H9 (cell line): ENCODE data around the gene DPP6. TPM values are rescaled to one million over a fixed set of nuclear protein-coding genes. Genes with fewer than 3 reads are reported as not detected.

ENCODE experiments used
- DNase-seq: peaks from one replicate; pipeline ENCODE4 v3.0.0-alpha.2; 2017
- H2AFZ ChIP-seq: one replicate; pipeline ENCODE4 v1.6.1; 2013; ENCODE audit warnings: mild to moderate bottlenecking, low read length, control low read depth, moderate library complexity
- H2AK5ac ChIP-seq: 2 replicates; pipeline ENCODE4 v1.6.1; 2013; ENCODE audit warnings: low read length, control low read depth, mixed read lengths; ENCODE audit not compliant: insufficient read length
- H2BK120ac ChIP-seq: one replicate; pipeline ENCODE4 v1.6.1; 2013; ENCODE audit warnings: low read depth, mild to moderate bottlenecking, low read length, control low read depth, inconsistent platforms; ENCODE audit not compliant: poor library complexity, severe bottlenecking
- H2BK12ac ChIP-seq: 2 replicates; pipeline ENCODE4 v1.6.1; 2013; ENCODE audit warnings: low read length, control low read depth, mixed read lengths, low read depth; ENCODE audit not compliant: insufficient read length
- H2BK15ac ChIP-seq: 2 replicates; pipeline ENCODE4 v1.6.1; 2013; ENCODE audit warnings: low read depth, low read length, control low read depth
- H2BK20ac ChIP-seq: one replicate; pipeline ENCODE4 v1.6.1; 2013; ENCODE audit warnings: low read depth, mild to moderate bottlenecking, low read length, control low read depth, inconsistent platforms; ENCODE audit not compliant: poor library complexity, severe bottlenecking
- H2BK5ac ChIP-seq: 2 replicates; pipeline ENCODE4 v1.6.1; 2013; ENCODE audit warnings: low read length, control low read depth, mixed read lengths; ENCODE audit not compliant: insufficient read length
- H3K14ac ChIP-seq: 2 replicates; pipeline ENCODE4 v1.6.1; 2013; ENCODE audit warnings: low read length, control low read depth; ENCODE audit not compliant: insufficient read depth
- H3K18ac ChIP-seq: 2 replicates; pipeline ENCODE4 v1.6.1; 2013; ENCODE audit warnings: low read depth, mild to moderate bottlenecking, mixed read lengths, low read length, control low read depth; ENCODE audit not compliant: insufficient read length
- H3K23ac ChIP-seq: 2 replicates; pipeline ENCODE4 v1.6.1; 2013; ENCODE audit warnings: low read length, control low read depth, mixed read lengths, low read depth; ENCODE audit not compliant: insufficient read length
- H3K23me2 ChIP-seq: 2 replicates; pipeline ENCODE4 v1.6.1; 2013; ENCODE audit warnings: low read depth, mild to moderate bottlenecking, mixed read lengths, low read length, control low read depth; ENCODE audit not compliant: insufficient read length, poor library complexity, severe bottlenecking
- H3K27ac ChIP-seq: 2 replicates; pipeline ENCODE4 v1.5.1; 2013; ENCODE audit warnings: low read length, control low read depth, mixed read lengths, low read depth; ENCODE audit not compliant: insufficient read length
- H3K27me3 ChIP-seq: 2 replicates; pipeline ENCODE4 v1.6.1; 2013; ENCODE audit warnings: low read length, control low read depth, inconsistent platforms; ENCODE audit not compliant: insufficient read depth
- H3K4ac ChIP-seq: 2 replicates; pipeline ENCODE4 v1.6.1; 2013; ENCODE audit warnings: low read depth, mild to moderate bottlenecking, control low read depth, inconsistent platforms, low read length, moderate library complexity
- H3K4me1 ChIP-seq: 2 replicates; pipeline ENCODE4 v1.6.1; 2013; ENCODE audit warnings: low read length, control low read depth, inconsistent platforms; ENCODE audit not compliant: insufficient read depth
- H3K4me2 ChIP-seq: 2 replicates; pipeline ENCODE4 v1.6.1; 2013; ENCODE audit warnings: low read length, control low read depth, mixed read lengths; ENCODE audit not compliant: insufficient read length, insufficient read depth
- H3K56ac ChIP-seq: 2 replicates; pipeline ENCODE4 v1.6.1; 2013; ENCODE audit warnings: low read depth, mild to moderate bottlenecking, mixed read lengths, low read length, control low read depth; ENCODE audit not compliant: insufficient read length
- H3K79me1 ChIP-seq: 2 replicates; pipeline ENCODE4 v1.6.1; 2013; ENCODE audit warnings: low read depth, mild to moderate bottlenecking, moderate library complexity, low read length, control low read depth, inconsistent platforms; ENCODE audit not compliant: insufficient read depth, poor library complexity, severe bottlenecking
- H3K79me2 ChIP-seq: 2 replicates; pipeline ENCODE4 v1.6.1; 2013; ENCODE audit warnings: low read length, control low read depth, inconsistent platforms; ENCODE audit not compliant: insufficient read depth
- H3K9ac ChIP-seq: 2 replicates; pipeline ENCODE4 v1.6.1; 2013; ENCODE audit warnings: low read length, control low read depth, mixed read lengths; ENCODE audit not compliant: insufficient read length; ENCODE audit errors: extremely low read depth
- H3K9me3 ChIP-seq: one replicate; pipeline ENCODE4 v1.6.1; 2013; ENCODE audit warnings: low read depth, low read length, inconsistent platforms; ENCODE audit not compliant: control insufficient read depth
- H3T11ph ChIP-seq: one replicate; pipeline ENCODE4 v1.6.1; 2013; ENCODE audit warnings: mild to moderate bottlenecking, low read length, control low read depth, inconsistent platforms
- H4K20me1 ChIP-seq: one replicate; pipeline ENCODE4 v1.6.1; 2013; ENCODE audit not compliant: control insufficient read depth, insufficient read length, insufficient read depth
- H4K5ac ChIP-seq: 2 replicates; pipeline ENCODE4 v1.6.1; 2013; ENCODE audit warnings: low read depth, mild to moderate bottlenecking, mixed read lengths, low read length, control low read depth; ENCODE audit not compliant: insufficient read length
- H4K8ac ChIP-seq: replicated peaks from 2 replicates; pipeline ENCODE4 v1.6.1; 2013; ENCODE audit warnings: low read length, control low read depth, mixed read lengths, low read depth; ENCODE audit not compliant: insufficient read length
- H4K91ac ChIP-seq: 2 replicates; pipeline ENCODE4 v1.6.1; 2013; ENCODE audit warnings: low read depth, mild to moderate bottlenecking, moderate library complexity, mixed read lengths, low read length, control low read depth; ENCODE audit not compliant: insufficient read length
- H3K27ac Mint-ChIP-seq, 3 experiments: 2 replicates in 2 of 3; 3 replicates in 1 of 3; pipeline ENCODE4 v1.8.0; 2020 to 2021; ENCODE audit warnings: mixed read lengths in 3 of 3, mild to moderate bottlenecking in 1 of 3, moderate library complexity in 1 of 3
- H3K27me3 Mint-ChIP-seq: 2 replicates; pipeline ENCODE4 v1.8.0; 2021; ENCODE audit warnings: low read depth, mild to moderate bottlenecking, moderate library complexity, mixed read lengths
- H3K36me3 Mint-ChIP-seq, 3 experiments: 2 replicates in 2 of 3; 3 replicates in 1 of 3; pipeline ENCODE4 v1.8.0; 2020 to 2021; ENCODE audit warnings: low read depth in 3 of 3, mixed read lengths in 3 of 3; ENCODE audit not compliant: insufficient read depth in 1 of 3
- H3K4me1 Mint-ChIP-seq, 2 experiments: 2 replicates each; pipeline ENCODE4 v1.8.0; 2020; ENCODE audit warnings: mixed read lengths in 2 of 2
- H3K4me3 Mint-ChIP-seq, 2 experiments: 2 replicates in 1 of 2; 3 replicates in 1 of 2; pipeline ENCODE4 v1.8.0; 2020 to 2021; ENCODE audit warnings: mild to moderate bottlenecking in 2 of 2, mixed read lengths in 2 of 2, moderate library complexity in 1 of 2
- H3K9me3 Mint-ChIP-seq, 2 experiments: 2 replicates in 1 of 2; 3 replicates in 1 of 2; pipeline ENCODE4 v1.8.0; 2020; ENCODE audit warnings: mild to moderate bottlenecking in 2 of 2, mixed read lengths in 2 of 2, moderate library complexity in 1 of 2
- CTCF ChIP-seq: fragments of 200-600 bp; sonication (generic); conservative IDR thresholded peaks from 3 replicates; pipeline ENCODE4 v1.8.0; 2021; ENCODE audit warnings: antibody characterized with exemption, mild to moderate bottlenecking
- WGBS: extraction: QIAGEN DNeasy Blood & Tissue Kit; methylation state at CpG from one replicate; pipeline ENCODE4 v1.1.7; 2013; ENCODE audit warnings: missing lambda C conversion rate, low lambda C conversion rate, mixed read lengths; ENCODE audit not compliant: insufficient read length; ENCODE audit errors: extremely low coverage; 5-methylcytosine and 5-hydroxymethylcytosine counted together
- total RNA-seq: library from RNA; stranded (reverse); gene quantifications from 2 replicates; pipeline ENCODE4 v1.2.1, GENCODE V29; 2021

Gene DPP6
- total RNA-seq, 1 experiment from 2014 or later: 4.5 TPM

DNA sequence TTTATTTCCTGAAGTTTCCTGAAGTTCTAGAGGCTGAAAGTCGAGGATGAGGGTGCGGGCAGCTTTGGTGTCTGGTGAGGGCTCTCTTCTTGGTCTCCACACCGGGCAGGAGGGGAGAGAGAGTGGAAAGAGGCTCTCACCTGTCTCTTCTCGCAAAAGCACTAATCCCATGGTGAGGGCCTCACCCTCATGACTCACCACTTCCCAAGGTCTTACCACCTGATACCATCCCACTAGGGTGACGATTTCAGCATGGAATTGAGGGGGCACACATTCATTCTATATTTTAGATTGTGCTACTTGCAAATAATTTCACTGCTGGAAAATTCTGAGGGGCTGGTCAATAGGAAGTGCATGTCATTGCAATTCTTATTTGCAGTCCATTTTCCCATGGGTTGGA, 292.9 kb downstream of the DPP6 start:
- Histone ChIP-seq H4K20me1 (no peaks in the 10 kb centered on the region), H2BK20ac (no peak overlapping the region), H4K8ac (no peak overlapping the region), H3K23me2 (no peaks in the 10 kb centered on the region), H3K27me3 (no peaks in the 10 kb centered on the region), H3T11ph (no peak overlapping the region), H2BK15ac (no peak overlapping the region), H3K14ac (no peak overlapping the region), H3K23ac (no peak overlapping the region), H3K9me3 (no peaks in the 10 kb centered on the region), H3K79me2 (no peaks in the 10 kb centered on the region), H3K4ac (no peak overlapping the region), H4K91ac (no peak overlapping the region), H3K56ac (no peak overlapping the region), H4K5ac (no peak overlapping the region), H2BK120ac (no peak overlapping the region), H2AFZ (no peak overlapping the region), H2BK12ac (no peak overlapping the region), H3K9ac (no peak overlapping the region), H2AK5ac (no peak overlapping the region), H3K18ac (no peak overlapping the region), H3K79me1 (no peaks in the 10 kb centered on the region), H3K4me2 (no peak overlapping the region), H2BK5ac (no peak overlapping the region), H3K27ac (no peak overlapping the region), H3K4me1 (no peaks in the 10 kb centered on the region)
- no CpG with 5 or more reads among the region's 5 CpGs for WGBS
- Mint-ChIP-seq H3K27ac (no peak overlapping the region), H3K36me3 (no peaks in the 10 kb centered on the region; a peak in 1 of 7 replicates), H3K4me3 (no peak overlapping the region), H3K27me3 (no peaks in the 10 kb centered on the region), H3K4me1 (no peaks in the 10 kb centered on the region), H3K9me3 (no peaks in the 10 kb centered on the region)
- DNase-seq: no peak
- no peak for TF ChIP-seq CTCF
